ENCODE results near the gene ZNF677. TPM values are rescaled to one million over a fixed set of nuclear protein-coding genes. Genes with fewer than 3 reads are reported as not detected.
"Not testable (repeated sequence)": the region's sequence is repeated elsewhere in the genome, so short reads cannot be mapped to it uniquely, and the experiment has no call there.

ZNF677 gene
- total and polyA plus RNA-seq, 2 donors (not counting 3 experiments of a cell fraction or from before 2014, with no cell fraction given), result 13.4 to 21.0 TPM

GRCh38 chr19:53224606-53225005, 30.1 kb downstream of the ZNF677 start:
- TF ChIP-seq, protein P1, sequence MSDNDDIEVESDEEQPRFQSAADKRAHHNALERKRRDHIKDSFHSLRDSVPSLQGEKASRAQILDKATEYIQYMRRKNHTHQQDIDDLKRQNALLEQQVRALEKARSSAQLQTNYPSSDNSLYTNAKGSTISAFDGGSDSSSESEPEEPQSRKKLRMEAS (IDR thresholded peaks at IDR 0.05; ENCODE audit: insufficient read depth, insufficient read length), result no peak
- TF ChIP-seq EZH2 (IDR thresholded peaks at IDR 0.05; ENCODE audit: borderline replicate concordance, low read depth, low read length, severe bottlenecking) (no peak), POLR2AphosphoS5 (IDR thresholded peaks at IDR 0.05; ENCODE audit: insufficient read depth, low read depth, low read length) (no peak), MYC (IDR thresholded peaks at IDR 0.05; ENCODE audit: low read depth, low read length) (no peak), GATA2 (IDR thresholded peaks at IDR 0.05; ENCODE audit: insufficient read depth, insufficient read length, low read depth, low read length) (no peak), POLR2A (IDR thresholded peaks at IDR 0.05; ENCODE audit: low read depth, low read length) (no peak), FOS (IDR thresholded peaks at IDR 0.05; ENCODE audit: borderline replicate concordance, insufficient read depth, low read length) (no peak)
- TF ChIP-seq, protein P2, sequence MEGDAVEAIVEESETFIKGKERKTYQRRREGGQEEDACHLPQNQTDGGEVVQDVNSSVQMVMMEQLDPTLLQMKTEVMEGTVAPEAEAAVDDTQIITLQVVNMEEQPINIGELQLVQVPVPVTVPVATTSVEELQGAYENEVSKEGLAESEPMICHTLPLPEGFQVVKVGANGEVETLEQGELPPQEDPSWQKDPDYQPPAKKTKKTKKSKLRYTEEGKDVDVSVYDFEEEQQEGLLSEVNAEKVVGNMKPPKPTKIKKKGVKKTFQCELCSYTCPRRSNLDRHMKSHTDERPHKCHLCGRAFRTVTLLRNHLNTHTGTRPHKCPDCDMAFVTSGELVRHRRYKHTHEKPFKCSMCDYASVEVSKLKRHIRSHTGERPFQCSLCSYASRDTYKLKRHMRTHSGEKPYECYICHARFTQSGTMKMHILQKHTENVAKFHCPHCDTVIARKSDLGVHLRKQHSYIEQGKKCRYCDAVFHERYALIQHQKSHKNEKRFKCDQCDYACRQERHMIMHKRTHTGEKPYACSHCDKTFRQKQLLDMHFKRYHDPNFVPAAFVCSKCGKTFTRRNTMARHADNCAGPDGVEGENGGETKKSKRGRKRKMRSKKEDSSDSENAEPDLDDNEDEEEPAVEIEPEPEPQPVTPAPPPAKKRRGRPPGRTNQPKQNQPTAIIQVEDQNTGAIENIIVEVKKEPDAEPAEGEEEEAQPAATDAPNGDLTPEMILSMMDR (IDR thresholded peaks at IDR 0.05; ENCODE audit: extremely low read depth in 1 of 2, insufficient read depth in 1 of 2, low read depth in 1 of 2, low read length in 2 of 2), result no peak
- Histone ChIP-seq H3K4me1 (ENCODE audit: control insufficient read depth, extremely low read depth, insufficient read depth, low read length) (no peaks in the 10 kb centered on the region), H4K20me1 (replicated peaks; ENCODE audit: control insufficient read depth, extremely low read depth, insufficient read depth, low read length) (no peaks in the 10 kb centered on the region), H3K4me3 (replicated peaks in 1 of 3; ENCODE audit: insufficient read depth in 1 of 3, low read depth in 1 of 3, low read length in 3 of 3) (no peak overlapping the region), H3K9me3 (replicated peaks; ENCODE audit: control insufficient read depth, insufficient read depth, low read length) (peaks cover 2% of the 10 kb centered on the region), H3K4me2 (ENCODE audit: insufficient read depth, low read length) (no peak overlapping the region), H3K9ac (replicated peaks; ENCODE audit: extremely low read depth, insufficient read depth, low read length) (no peak overlapping the region), H3K9me1 (replicated peaks; ENCODE audit: control insufficient read depth, extremely low read depth, insufficient read depth, low read length) (no peaks in the 10 kb centered on the region), H3K36me3 (ENCODE audit: control insufficient read depth in 2 of 2, extremely low read depth in 1 of 2, insufficient read depth in 2 of 2, low read length in 2 of 2) (no peaks in the 10 kb centered on the region), H3K27ac (ENCODE audit: insufficient read depth, low read depth, low read length) (no peak overlapping the region), H2AFZ (ENCODE audit: low read depth, low read length) (no peak overlapping the region), H3K27me3 (ENCODE audit: control insufficient read depth in 2 of 2, insufficient read depth in 2 of 2, low read length in 2 of 2) (no peaks in the 10 kb centered on the region), H3K79me2 (ENCODE audit: control insufficient read depth, insufficient read depth, low read length) (no peaks in the 10 kb centered on the region)
- dilution Hi-C loops (cut with MboI; ENCODE audit: extremely low pct_ligation_motif_present, low sequenced_read_pairs) (no loop called here), intact Hi-C loops (cut with micrococcal nuclease) (no loop called here)
- ChIA-PET POLR2A (no interaction called here), CTCF (interaction anchor here (1.3 kb wide), 1 partner anchor 148 kb away, joined by 3 read pairs; no protein-coding TSS in a partner anchor)
- BruUV-seq (replicated peaks), result no TSS peak
- DNase-seq (ENCODE audit: low read depth, low spot score) (no peak), FAIRE-seq (no peak)

DNA sequence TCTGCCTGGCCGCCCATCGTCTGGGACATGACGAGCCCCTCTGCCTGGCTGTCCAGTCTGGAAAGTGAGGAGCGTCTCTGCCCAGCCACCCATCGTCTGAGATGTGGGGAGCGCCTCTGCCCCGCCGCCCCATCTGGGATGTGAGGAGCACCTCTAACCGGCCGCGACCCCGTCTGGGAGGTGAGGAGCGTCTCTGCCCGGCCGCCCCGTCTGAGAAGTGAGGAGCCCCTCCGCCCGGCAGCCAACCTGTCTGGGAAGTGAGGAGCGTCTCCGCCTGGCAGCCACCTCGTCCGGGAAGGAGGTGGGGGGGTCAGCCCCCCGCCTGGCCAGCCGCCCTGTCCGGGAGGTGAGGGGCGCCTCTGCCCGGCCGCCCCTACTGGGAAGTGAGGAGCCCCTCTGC, 32.0 kb downstream of the ZNF677 start:
- H3K9ac ChIP-seq (replicated peaks; ENCODE audit: extremely low read depth, insufficient read depth, low read length); H3K27me3 ChIP-seq (ENCODE audit: control insufficient read depth in 2 of 2, insufficient read depth in 2 of 2, low read length in 2 of 2); DNase-seq (ENCODE audit: low read depth, low spot score); POLR2A ChIA-PET; H3K9me1 ChIP-seq (replicated peaks; ENCODE audit: control insufficient read depth, extremely low read depth, insufficient read depth, low read length); CTCF ChIA-PET; H3K9me3 ChIP-seq (replicated peaks; ENCODE audit: control insufficient read depth, insufficient read depth, low read length); H3K4me1 ChIP-seq (ENCODE audit: control insufficient read depth, extremely low read depth, insufficient read depth, low read length); H3K36me3 ChIP-seq (ENCODE audit: control insufficient read depth in 2 of 2, extremely low read depth in 1 of 2, insufficient read depth in 2 of 2, low read length in 2 of 2); H3K79me2 ChIP-seq (ENCODE audit: control insufficient read depth, insufficient read depth, low read length); FAIRE-seq; intact Hi-C loops (cut with micrococcal nuclease); H2AFZ ChIP-seq (ENCODE audit: low read depth, low read length); H3K4me3 ChIP-seq (replicated peaks in 1 of 3; ENCODE audit: insufficient read depth in 1 of 3, low read depth in 1 of 3, low read length in 3 of 3); H4K20me1 ChIP-seq (replicated peaks; ENCODE audit: control insufficient read depth, extremely low read depth, insufficient read depth, low read length); dilution Hi-C loops (cut with MboI; ENCODE audit: extremely low pct_ligation_motif_present, low sequenced_read_pairs); H3K27ac ChIP-seq (ENCODE audit: insufficient read depth, low read depth, low read length); H3K4me2 ChIP-seq (ENCODE audit: insufficient read depth, low read length); BruUV-seq (replicated peaks): not testable (repeated sequence)

Measured in endothelial cell of umbilical vein (primary cell).